NB4 (cell line): ENCODE results near the gene CXCL16.

Source experiments
- CTCF ChIP-seq: IDR thresholded peaks from one replicate; pipeline ENCODE4 v1.5.1; 2012; ENCODE audit warnings: low read depth, low read length
- MAX ChIP-seq: IDR thresholded peaks from 2 replicates; pipeline ENCODE4 v1.6.1; 2011; ENCODE audit warnings: low read depth, low read length
- POLR2A ChIP-seq: IDR thresholded peaks from 2 replicates; pipeline ENCODE4 v1.6.1; 2011; ENCODE audit warnings: mild to moderate bottlenecking; ENCODE audit not compliant: insufficient read length; ENCODE audit errors: extremely low read depth

- TF ChIP-seq CTCF (no peak), POLR2A (no peak), MAX (no peak)
Measured at GRCh38 chr17:4710693-4711634, 28.8 kb downstream of the CXCL16 start.
